Measurements from ENCODE around the gene PDCD7. TPM values are rescaled to one million over a fixed set of nuclear protein-coding genes. Genes with fewer than 3 reads are reported as not detected.

Gene PDCD7
- total RNA-seq, 4 donors from 2014 or later = 12.4 to 22.1 (median 16.3) TPM

DNA sequence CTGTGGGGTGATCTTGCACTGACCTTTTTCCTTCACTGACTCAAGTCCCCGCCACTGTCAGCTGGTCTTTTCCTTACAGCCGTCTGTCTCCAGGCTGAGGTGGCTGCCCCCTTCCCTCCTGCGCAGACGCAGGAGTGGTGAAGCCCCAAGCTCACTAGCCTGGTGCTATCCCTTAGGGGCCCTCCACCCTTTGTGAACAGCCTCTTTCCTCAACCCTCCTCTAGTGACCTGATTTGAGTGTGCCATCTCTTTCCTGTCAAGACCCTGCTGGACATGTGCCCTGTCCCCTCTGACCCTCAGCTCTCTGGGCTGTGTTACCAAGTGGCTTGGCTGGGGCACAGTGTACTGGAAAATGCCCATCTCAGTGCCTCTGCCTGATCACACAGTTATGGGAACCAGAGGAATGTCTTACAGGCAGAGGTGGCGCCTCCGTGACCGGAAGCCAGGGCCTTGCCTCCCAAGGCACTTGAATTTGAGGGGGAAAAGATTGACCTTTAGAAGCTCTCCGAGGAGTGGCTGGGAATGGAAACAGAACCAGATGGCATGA, 48.3 kb downstream of the PDCD7 start:
- Histone ChIP-seq H3K27me3 (no peaks in the 10 kb centered on the region), H3K9me3 (no peaks in the 10 kb centered on the region), H3K4me1 (peaks cover 35 to 61% (median 50%) of the 10 kb centered on the region in 4 donors), H3K36me3 (no peaks in the 10 kb centered on the region), H3K27ac (peak overlapping the region in 2 of 4 donors; percentile 23 to 89), H3K4me3 (no peak overlapping the region)
- DNase-seq = no peak
- in situ Hi-C loops (cut with MboI; ENCODE audit: low pct_ligation_motif_present in 1 of 4, low pct_unique_long_range_greater_than_20kb in 1 of 4, low sequenced_read_pairs in 3 of 4) = loop anchor here in 1 of 4 donors (10.0 kb wide), 1 partner anchor 50 kb away; no protein-coding TSS in a partner anchor
- WGBS, 2 donors (ENCODE audit: low coverage in 1 of 2) = 80 to 87% methylated on average over 2 to 8 of the region's 8 CpGs
- TF ChIP-seq POLR2A (IDR thresholded peaks at IDR 0.05) (no peak), POLR2AphosphoS5 (IDR thresholded peaks at IDR 0.05) (no peak), EP300 (IDR thresholded peaks at IDR 0.05; ENCODE audit: low read depth) (no peak)
- TF ChIP-seq, protein P1, sequence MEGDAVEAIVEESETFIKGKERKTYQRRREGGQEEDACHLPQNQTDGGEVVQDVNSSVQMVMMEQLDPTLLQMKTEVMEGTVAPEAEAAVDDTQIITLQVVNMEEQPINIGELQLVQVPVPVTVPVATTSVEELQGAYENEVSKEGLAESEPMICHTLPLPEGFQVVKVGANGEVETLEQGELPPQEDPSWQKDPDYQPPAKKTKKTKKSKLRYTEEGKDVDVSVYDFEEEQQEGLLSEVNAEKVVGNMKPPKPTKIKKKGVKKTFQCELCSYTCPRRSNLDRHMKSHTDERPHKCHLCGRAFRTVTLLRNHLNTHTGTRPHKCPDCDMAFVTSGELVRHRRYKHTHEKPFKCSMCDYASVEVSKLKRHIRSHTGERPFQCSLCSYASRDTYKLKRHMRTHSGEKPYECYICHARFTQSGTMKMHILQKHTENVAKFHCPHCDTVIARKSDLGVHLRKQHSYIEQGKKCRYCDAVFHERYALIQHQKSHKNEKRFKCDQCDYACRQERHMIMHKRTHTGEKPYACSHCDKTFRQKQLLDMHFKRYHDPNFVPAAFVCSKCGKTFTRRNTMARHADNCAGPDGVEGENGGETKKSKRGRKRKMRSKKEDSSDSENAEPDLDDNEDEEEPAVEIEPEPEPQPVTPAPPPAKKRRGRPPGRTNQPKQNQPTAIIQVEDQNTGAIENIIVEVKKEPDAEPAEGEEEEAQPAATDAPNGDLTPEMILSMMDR (IDR thresholded peaks at IDR 0.05) = no peak
- intact Hi-C loops (cut with DNase I; ENCODE audit: low total_unique reads) = no loop called here

DNA sequence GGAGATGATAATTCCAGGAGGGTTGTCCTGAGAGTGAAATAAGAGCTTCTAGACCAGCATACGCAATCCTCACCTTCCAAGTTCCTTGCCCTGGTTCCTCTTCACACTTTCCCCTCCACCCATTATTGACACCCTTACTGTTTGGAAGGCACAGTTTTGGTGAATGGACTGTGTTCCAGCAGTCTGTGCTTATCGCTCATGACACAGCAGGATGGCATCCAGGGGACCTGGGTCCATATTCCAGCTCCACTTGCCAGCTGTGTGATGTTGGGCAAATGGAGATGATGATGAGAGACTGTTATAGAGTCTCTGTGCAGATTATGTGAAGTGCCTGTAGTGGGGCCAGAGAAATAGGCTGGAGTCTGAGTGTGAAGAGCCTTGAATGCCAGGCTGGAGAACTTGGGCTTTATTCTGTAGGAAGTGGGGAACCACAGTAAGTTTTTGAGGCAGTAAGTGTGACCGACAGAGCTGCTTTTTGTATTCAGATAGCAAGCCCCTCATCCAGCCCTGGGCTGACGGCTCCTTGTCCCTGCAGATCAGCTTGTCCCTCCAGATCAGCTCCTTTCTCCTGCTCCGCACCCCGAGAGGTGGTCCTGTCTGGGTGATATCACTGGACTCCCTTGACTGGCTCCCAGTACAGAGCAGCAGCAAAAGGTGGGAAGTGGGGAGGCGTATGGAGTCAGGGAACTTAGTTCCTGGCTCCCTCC, 49.0 kb downstream of the PDCD7 start:
- H3K36me3 ChIP-seq = no peaks in the 10 kb centered on the region
- in situ Hi-C loops (cut with MboI; ENCODE audit: low pct_ligation_motif_present in 1 of 4, low pct_unique_long_range_greater_than_20kb in 1 of 4, low sequenced_read_pairs in 3 of 4) (loop anchor here in 1 of 4 donors (10.0 kb wide), 1 partner anchor 50 kb away; no protein-coding TSS in a partner anchor), intact Hi-C loops (cut with DNase I; ENCODE audit: low total_unique reads) (no loop called here)
- peaks cover 34 to 59% (median 49%) of the 10 kb centered on the region in 4 donors for H3K4me1 ChIP-seq
- TF ChIP-seq, protein P1 (IDR thresholded peaks at IDR 0.05) = no peak
- TF ChIP-seq POLR2A (IDR thresholded peaks at IDR 0.05) = no peak
- no peak for TF ChIP-seq POLR2AphosphoS5 (IDR thresholded peaks at IDR 0.05)
- no peak for TF ChIP-seq EP300 (IDR thresholded peaks at IDR 0.05; ENCODE audit: low read depth)
- no peaks in the 10 kb centered on the region for H3K9me3 ChIP-seq
- no peak overlapping the region for H3K4me3 ChIP-seq
- no peaks in the 10 kb centered on the region for H3K27me3 ChIP-seq
- WGBS, 2 donors (ENCODE audit: low coverage in 1 of 2) = 81% methylated on average over 7 of the region's 7 CpGs; no CpG with 5 or more reads in 1 of the 2 donors
- H3K27ac ChIP-seq = peak overlapping the region in 1 of 4 donors; percentile 23
- DNase-seq = no peak

DNA sequence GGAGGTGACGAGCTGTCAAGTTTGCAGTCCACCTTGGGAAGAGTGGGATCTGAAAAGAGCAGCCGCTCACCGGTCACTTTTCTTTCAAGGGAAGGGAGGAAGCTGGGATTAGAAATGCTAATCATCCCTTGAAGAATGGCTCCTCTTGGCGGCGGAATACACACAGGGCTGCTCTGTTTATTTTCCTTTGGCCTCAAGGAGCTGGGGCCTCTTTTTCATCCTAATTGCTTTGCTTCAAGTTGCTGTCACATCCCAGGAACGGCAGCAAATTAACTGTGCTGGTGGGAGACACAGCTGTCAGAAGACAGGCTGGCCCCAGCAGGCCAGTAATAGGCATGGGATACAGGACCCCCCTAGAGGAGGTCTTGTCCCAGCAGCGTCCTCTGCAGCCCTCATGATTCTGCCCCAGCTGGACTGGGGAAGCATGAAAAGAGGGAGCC, 50.3 kb downstream of the PDCD7 start:
- Histone ChIP-seq H3K4me1 (peaks cover 21 to 50% (median 36%) of the 10 kb centered on the region in 4 donors), H3K27me3 (no peaks in the 10 kb centered on the region), H3K27ac (peak overlapping the region; percentile 19 to 56 (median 42)), H3K4me3 (no peak overlapping the region), H3K36me3 (no peaks in the 10 kb centered on the region), H3K9me3 (no peaks in the 10 kb centered on the region)
- TF ChIP-seq, protein P1 (IDR thresholded peaks at IDR 0.05) = peak in 3 of 5 experiments; percentile 12 to 18 (median 12)
- TF ChIP-seq POLR2A (IDR thresholded peaks at IDR 0.05) (no peak), POLR2AphosphoS5 (IDR thresholded peaks at IDR 0.05) (no peak)
- in situ Hi-C loops (cut with MboI; ENCODE audit: low pct_ligation_motif_present in 1 of 4, low pct_unique_long_range_greater_than_20kb in 1 of 4, low sequenced_read_pairs in 3 of 4) = loop anchor here in 1 of 4 donors (10.0 kb wide), 1 partner anchor 48 kb away; no protein-coding TSS in a partner anchor
- intact Hi-C loops (cut with DNase I; ENCODE audit: low total_unique reads) = no loop called here
- DNase-seq = no peak
- WGBS, 2 donors (ENCODE audit: low coverage in 1 of 2) = 48 to 72% methylated on average over 5 to 7 of the region's 7 CpGs

DNA sequence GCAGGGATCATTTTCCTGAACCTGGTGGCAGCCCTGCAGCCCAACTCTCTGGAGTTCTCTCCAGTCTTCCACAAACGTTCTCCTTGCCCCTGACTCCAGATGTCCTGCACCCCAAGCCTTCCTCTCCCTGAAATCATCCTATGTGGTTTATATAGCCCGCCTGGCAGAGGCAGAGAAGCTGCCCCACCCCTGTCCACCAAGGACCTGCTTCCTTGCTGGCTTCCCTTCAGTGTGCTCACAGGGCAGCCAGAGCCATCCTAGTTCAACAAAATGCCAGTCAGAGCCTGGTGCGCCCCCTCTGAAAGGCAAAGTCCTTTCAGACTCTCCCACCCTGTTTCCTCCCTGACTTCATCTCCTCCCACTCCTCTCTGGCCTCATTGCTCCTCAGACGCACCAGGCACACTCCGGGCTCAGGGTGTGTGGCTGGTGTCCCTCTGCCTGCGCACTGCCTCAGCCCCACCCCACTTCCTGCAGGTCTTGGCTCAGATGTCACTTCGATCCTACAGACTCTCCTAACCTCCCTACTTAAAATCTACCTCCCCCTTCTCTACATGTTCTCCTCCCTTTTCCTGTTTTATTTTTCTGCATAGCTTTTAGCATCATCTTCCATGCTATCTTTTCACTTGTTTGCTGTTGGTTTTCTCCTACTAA, 51.2 kb downstream of the PDCD7 start:
- intact Hi-C loops (cut with DNase I; ENCODE audit: low total_unique reads) (no loop called here), in situ Hi-C loops (cut with MboI; ENCODE audit: low pct_ligation_motif_present in 1 of 4, low pct_unique_long_range_greater_than_20kb in 1 of 4, low sequenced_read_pairs in 3 of 4) (loop anchor here in 1 of 4 donors (10.0 kb wide), 1 partner anchor 48 kb away; no protein-coding TSS in a partner anchor)
- no peaks in the 10 kb centered on the region for H3K9me3 ChIP-seq
- TF ChIP-seq, protein P1 (IDR thresholded peaks at IDR 0.05) = no peak
- peak in 2 of 3 donors; percentile 21 to 50 for TF ChIP-seq POLR2AphosphoS5 (IDR thresholded peaks at IDR 0.05)
- peak; percentile 39 for TF ChIP-seq POLR2A (IDR thresholded peaks at IDR 0.05)
- TF ChIP-seq EP300 (IDR thresholded peaks at IDR 0.05; ENCODE audit: low read depth) = no peak
- H3K36me3 ChIP-seq = no peaks in the 10 kb centered on the region
- DNase-seq = peak; percentile 69
- H3K27me3 ChIP-seq = no peaks in the 10 kb centered on the region
- H3K27ac ChIP-seq = peak overlapping the region; percentile 35 to 56 (median 42)
- H3K4me1 ChIP-seq = peaks cover 12 to 48% (median 36%) of the 10 kb centered on the region in 4 donors
- 2 to 12% methylated on average over 6 to 7 of the region's 7 CpGs for WGBS, 2 donors (ENCODE audit: low coverage in 1 of 2)
- H3K4me3 ChIP-seq = no peak overlapping the region

Data from transverse colon (tissue), 4 donors.